H9 (cell line): ENCODE data around the gene ANO10. TPM values are rescaled to one million over a fixed set of nuclear protein-coding genes. Genes with fewer than 3 reads are reported as not detected.

Experiments used
- DNase-seq: peaks from one replicate; pipeline ENCODE4 v3.0.0-alpha.2; 2017
- H2AFZ ChIP-seq: one replicate; pipeline ENCODE4 v1.6.1; 2013; ENCODE audit warnings: mild to moderate bottlenecking, low read length, control low read depth, moderate library complexity
- H2AK5ac ChIP-seq: 2 replicates; pipeline ENCODE4 v1.6.1; 2013; ENCODE audit warnings: low read length, control low read depth, mixed read lengths; ENCODE audit not compliant: insufficient read length
- H2BK120ac ChIP-seq: one replicate; pipeline ENCODE4 v1.6.1; 2013; ENCODE audit warnings: low read depth, mild to moderate bottlenecking, low read length, control low read depth, inconsistent platforms; ENCODE audit not compliant: poor library complexity, severe bottlenecking
- H2BK12ac ChIP-seq: 2 replicates; pipeline ENCODE4 v1.6.1; 2013; ENCODE audit warnings: low read length, control low read depth, mixed read lengths, low read depth; ENCODE audit not compliant: insufficient read length
- H2BK15ac ChIP-seq: 2 replicates; pipeline ENCODE4 v1.6.1; 2013; ENCODE audit warnings: low read depth, low read length, control low read depth
- H2BK20ac ChIP-seq: one replicate; pipeline ENCODE4 v1.6.1; 2013; ENCODE audit warnings: low read depth, mild to moderate bottlenecking, low read length, control low read depth, inconsistent platforms; ENCODE audit not compliant: poor library complexity, severe bottlenecking
- H2BK5ac ChIP-seq: 2 replicates; pipeline ENCODE4 v1.6.1; 2013; ENCODE audit warnings: low read length, control low read depth, mixed read lengths; ENCODE audit not compliant: insufficient read length
- H3K14ac ChIP-seq: 2 replicates; pipeline ENCODE4 v1.6.1; 2013; ENCODE audit warnings: low read length, control low read depth; ENCODE audit not compliant: insufficient read depth
- H3K18ac ChIP-seq: 2 replicates; pipeline ENCODE4 v1.6.1; 2013; ENCODE audit warnings: low read depth, mild to moderate bottlenecking, mixed read lengths, low read length, control low read depth; ENCODE audit not compliant: insufficient read length
- H3K23ac ChIP-seq: 2 replicates; pipeline ENCODE4 v1.6.1; 2013; ENCODE audit warnings: low read length, control low read depth, mixed read lengths, low read depth; ENCODE audit not compliant: insufficient read length
- H3K23me2 ChIP-seq: 2 replicates; pipeline ENCODE4 v1.6.1; 2013; ENCODE audit warnings: low read depth, mild to moderate bottlenecking, mixed read lengths, low read length, control low read depth; ENCODE audit not compliant: insufficient read length, poor library complexity, severe bottlenecking
- H3K27ac ChIP-seq: 2 replicates; pipeline ENCODE4 v1.5.1; 2013; ENCODE audit warnings: low read length, control low read depth, mixed read lengths, low read depth; ENCODE audit not compliant: insufficient read length
- H3K27me3 ChIP-seq: 2 replicates; pipeline ENCODE4 v1.6.1; 2013; ENCODE audit warnings: low read length, control low read depth, inconsistent platforms; ENCODE audit not compliant: insufficient read depth
- H3K4ac ChIP-seq: 2 replicates; pipeline ENCODE4 v1.6.1; 2013; ENCODE audit warnings: low read depth, mild to moderate bottlenecking, control low read depth, inconsistent platforms, low read length, moderate library complexity
- H3K4me1 ChIP-seq: 2 replicates; pipeline ENCODE4 v1.6.1; 2013; ENCODE audit warnings: low read length, control low read depth, inconsistent platforms; ENCODE audit not compliant: insufficient read depth
- H3K4me2 ChIP-seq: 2 replicates; pipeline ENCODE4 v1.6.1; 2013; ENCODE audit warnings: low read length, control low read depth, mixed read lengths; ENCODE audit not compliant: insufficient read length, insufficient read depth
- H3K56ac ChIP-seq: 2 replicates; pipeline ENCODE4 v1.6.1; 2013; ENCODE audit warnings: low read depth, mild to moderate bottlenecking, mixed read lengths, low read length, control low read depth; ENCODE audit not compliant: insufficient read length
- H3K79me1 ChIP-seq: 2 replicates; pipeline ENCODE4 v1.6.1; 2013; ENCODE audit warnings: low read depth, mild to moderate bottlenecking, moderate library complexity, low read length, control low read depth, inconsistent platforms; ENCODE audit not compliant: insufficient read depth, poor library complexity, severe bottlenecking
- H3K79me2 ChIP-seq: 2 replicates; pipeline ENCODE4 v1.6.1; 2013; ENCODE audit warnings: low read length, control low read depth, inconsistent platforms; ENCODE audit not compliant: insufficient read depth
- H3K9ac ChIP-seq: 2 replicates; pipeline ENCODE4 v1.6.1; 2013; ENCODE audit warnings: low read length, control low read depth, mixed read lengths; ENCODE audit not compliant: insufficient read length; ENCODE audit errors: extremely low read depth
- H3K9me3 ChIP-seq: one replicate; pipeline ENCODE4 v1.6.1; 2013; ENCODE audit warnings: low read depth, low read length, inconsistent platforms; ENCODE audit not compliant: control insufficient read depth
- H3T11ph ChIP-seq: one replicate; pipeline ENCODE4 v1.6.1; 2013; ENCODE audit warnings: mild to moderate bottlenecking, low read length, control low read depth, inconsistent platforms
- H4K20me1 ChIP-seq: one replicate; pipeline ENCODE4 v1.6.1; 2013; ENCODE audit not compliant: control insufficient read depth, insufficient read length, insufficient read depth
- H4K5ac ChIP-seq: 2 replicates; pipeline ENCODE4 v1.6.1; 2013; ENCODE audit warnings: low read depth, mild to moderate bottlenecking, mixed read lengths, low read length, control low read depth; ENCODE audit not compliant: insufficient read length
- H4K8ac ChIP-seq: replicated peaks from 2 replicates; pipeline ENCODE4 v1.6.1; 2013; ENCODE audit warnings: low read length, control low read depth, mixed read lengths, low read depth; ENCODE audit not compliant: insufficient read length
- H4K91ac ChIP-seq: 2 replicates; pipeline ENCODE4 v1.6.1; 2013; ENCODE audit warnings: low read depth, mild to moderate bottlenecking, moderate library complexity, mixed read lengths, low read length, control low read depth; ENCODE audit not compliant: insufficient read length
- H3K27ac Mint-ChIP-seq, 3 experiments: 2 replicates in 2 of 3; 3 replicates in 1 of 3; pipeline ENCODE4 v1.8.0; 2020 to 2021; ENCODE audit warnings: mixed read lengths in 3 of 3, mild to moderate bottlenecking in 1 of 3, moderate library complexity in 1 of 3
- H3K27me3 Mint-ChIP-seq: 2 replicates; pipeline ENCODE4 v1.8.0; 2021; ENCODE audit warnings: low read depth, mild to moderate bottlenecking, moderate library complexity, mixed read lengths
- H3K36me3 Mint-ChIP-seq, 3 experiments: 2 replicates in 2 of 3; 3 replicates in 1 of 3; pipeline ENCODE4 v1.8.0; 2020 to 2021; ENCODE audit warnings: low read depth in 3 of 3, mixed read lengths in 3 of 3; ENCODE audit not compliant: insufficient read depth in 1 of 3
- H3K4me1 Mint-ChIP-seq, 2 experiments: 2 replicates each; pipeline ENCODE4 v1.8.0; 2020; ENCODE audit warnings: mixed read lengths in 2 of 2
- H3K4me3 Mint-ChIP-seq, 2 experiments: 2 replicates in 1 of 2; 3 replicates in 1 of 2; pipeline ENCODE4 v1.8.0; 2020 to 2021; ENCODE audit warnings: mild to moderate bottlenecking in 2 of 2, mixed read lengths in 2 of 2, moderate library complexity in 1 of 2
- H3K9me3 Mint-ChIP-seq, 2 experiments: 2 replicates in 1 of 2; 3 replicates in 1 of 2; pipeline ENCODE4 v1.8.0; 2020; ENCODE audit warnings: mild to moderate bottlenecking in 2 of 2, mixed read lengths in 2 of 2, moderate library complexity in 1 of 2
- WGBS: extraction: QIAGEN DNeasy Blood & Tissue Kit; methylation state at CpG from one replicate; pipeline ENCODE4 v1.1.7; 2013; ENCODE audit warnings: missing lambda C conversion rate, low lambda C conversion rate, mixed read lengths; ENCODE audit not compliant: insufficient read length; ENCODE audit errors: extremely low coverage; 5-methylcytosine and 5-hydroxymethylcytosine counted together
- total RNA-seq: library from RNA; stranded (reverse); gene quantifications from 2 replicates; pipeline ENCODE4 v1.2.1, GENCODE V29; 2021
- TF ChIP-seq, protein P1 (sequence below): fragments of 200-600 bp; sonication (generic); conservative IDR thresholded peaks from 3 replicates; pipeline ENCODE4 v1.8.0; 2021; ENCODE audit warnings: antibody characterized with exemption, mild to moderate bottlenecking

Gene ANO10
- total RNA-seq, 1 experiment from 2014 or later = 38.7 TPM

DNA sequence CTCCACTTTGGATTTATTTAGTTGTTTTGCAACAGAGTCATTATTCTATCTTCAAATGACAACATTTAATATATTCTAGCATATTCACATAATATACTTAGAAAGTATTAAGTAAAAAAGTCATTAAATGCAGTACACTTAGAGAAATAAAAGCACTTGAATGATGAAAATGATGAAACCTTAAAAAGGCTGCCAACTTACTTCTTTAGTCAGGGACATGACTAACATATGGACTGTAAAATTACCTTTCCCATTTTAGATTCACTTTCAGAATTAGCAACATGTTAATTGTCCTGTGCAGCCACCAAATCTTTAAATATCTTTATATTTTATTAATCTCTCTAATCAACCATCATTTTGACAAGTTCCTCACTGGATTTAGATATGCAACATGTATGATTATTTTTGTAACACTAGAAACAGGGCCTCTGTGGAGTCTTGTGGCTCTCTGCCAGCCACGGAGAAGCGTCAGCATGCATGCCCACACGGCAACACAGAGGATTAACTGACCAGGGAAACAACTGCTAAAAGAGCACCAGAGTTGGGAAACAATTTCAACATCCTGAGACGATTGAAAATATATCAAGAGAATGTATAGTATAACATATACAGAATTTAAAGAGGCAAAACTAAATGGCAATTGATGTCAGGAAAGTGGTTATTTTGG, 95.7 kb downstream of the ANO10 start:
- no peak overlapping the region for H3K4ac ChIP-seq
- H3K27me3 ChIP-seq = no peaks in the 10 kb centered on the region
- no peak overlapping the region for H2BK20ac ChIP-seq
- no peak overlapping the region for H2AK5ac ChIP-seq
- H2AFZ ChIP-seq = no peak overlapping the region
- no peak overlapping the region for H3K4me3 Mint-ChIP-seq
- no peak overlapping the region for H3T11ph ChIP-seq
- H3K4me1 ChIP-seq = no peaks in the 10 kb centered on the region
- H3K79me1 ChIP-seq = no peaks in the 10 kb centered on the region
- no peak overlapping the region for H4K8ac ChIP-seq
- H3K9me3 ChIP-seq = no peaks in the 10 kb centered on the region
- H3K18ac ChIP-seq = no peak overlapping the region
- TF ChIP-seq, protein P1, sequence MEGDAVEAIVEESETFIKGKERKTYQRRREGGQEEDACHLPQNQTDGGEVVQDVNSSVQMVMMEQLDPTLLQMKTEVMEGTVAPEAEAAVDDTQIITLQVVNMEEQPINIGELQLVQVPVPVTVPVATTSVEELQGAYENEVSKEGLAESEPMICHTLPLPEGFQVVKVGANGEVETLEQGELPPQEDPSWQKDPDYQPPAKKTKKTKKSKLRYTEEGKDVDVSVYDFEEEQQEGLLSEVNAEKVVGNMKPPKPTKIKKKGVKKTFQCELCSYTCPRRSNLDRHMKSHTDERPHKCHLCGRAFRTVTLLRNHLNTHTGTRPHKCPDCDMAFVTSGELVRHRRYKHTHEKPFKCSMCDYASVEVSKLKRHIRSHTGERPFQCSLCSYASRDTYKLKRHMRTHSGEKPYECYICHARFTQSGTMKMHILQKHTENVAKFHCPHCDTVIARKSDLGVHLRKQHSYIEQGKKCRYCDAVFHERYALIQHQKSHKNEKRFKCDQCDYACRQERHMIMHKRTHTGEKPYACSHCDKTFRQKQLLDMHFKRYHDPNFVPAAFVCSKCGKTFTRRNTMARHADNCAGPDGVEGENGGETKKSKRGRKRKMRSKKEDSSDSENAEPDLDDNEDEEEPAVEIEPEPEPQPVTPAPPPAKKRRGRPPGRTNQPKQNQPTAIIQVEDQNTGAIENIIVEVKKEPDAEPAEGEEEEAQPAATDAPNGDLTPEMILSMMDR = no peak
- H2BK12ac ChIP-seq = no peak overlapping the region
- no peaks in the 10 kb centered on the region for H3K23me2 ChIP-seq
- H4K5ac ChIP-seq = no peak overlapping the region
- WGBS = no CpG with 5 or more reads among the region's 4 CpGs
- H3K9ac ChIP-seq = no peak overlapping the region
- H3K79me2 ChIP-seq = no peaks in the 10 kb centered on the region
- H3K23ac ChIP-seq = no peak overlapping the region
- no peak overlapping the region for H3K27ac ChIP-seq
- DNase-seq = no peak
- H3K14ac ChIP-seq = no peak overlapping the region
- no peaks in the 10 kb centered on the region for H3K4me1 Mint-ChIP-seq
- H2BK15ac ChIP-seq = no peak overlapping the region
- peaks cover 5 to 6% of the 10 kb centered on the region in 2 experiments; a peak in 4 of 5 replicates for H3K9me3 Mint-ChIP-seq
- peaks cover 4 to 22% (median 10%) of the 10 kb centered on the region in 3 experiments; a peak in 6 of 7 replicates for H3K36me3 Mint-ChIP-seq
- no peaks in the 10 kb centered on the region for H3K27me3 Mint-ChIP-seq
- no peak overlapping the region for H3K27ac Mint-ChIP-seq
- H3K4me2 ChIP-seq = no peak overlapping the region
- no peak overlapping the region for H3K56ac ChIP-seq
- no peak overlapping the region for H4K91ac ChIP-seq
- no peaks in the 10 kb centered on the region for H4K20me1 ChIP-seq
- no peak overlapping the region for H2BK120ac ChIP-seq
- H2BK5ac ChIP-seq = no peak overlapping the region
